NCI-H524 treated with DMSO at 0.1 percent for 48 hours (cell line): Measurements from ENCODE around the gene IL22RA1.
A peak's percentile ranks its signal among the peaks of the same experiment; 100 is the strongest.

Source experiments
- DNase-seq: peaks from one replicate; lab custom pipeline; 2025; lab: John Stamatoyannopoulos, UW

IL22RA1 gene

DNA sequence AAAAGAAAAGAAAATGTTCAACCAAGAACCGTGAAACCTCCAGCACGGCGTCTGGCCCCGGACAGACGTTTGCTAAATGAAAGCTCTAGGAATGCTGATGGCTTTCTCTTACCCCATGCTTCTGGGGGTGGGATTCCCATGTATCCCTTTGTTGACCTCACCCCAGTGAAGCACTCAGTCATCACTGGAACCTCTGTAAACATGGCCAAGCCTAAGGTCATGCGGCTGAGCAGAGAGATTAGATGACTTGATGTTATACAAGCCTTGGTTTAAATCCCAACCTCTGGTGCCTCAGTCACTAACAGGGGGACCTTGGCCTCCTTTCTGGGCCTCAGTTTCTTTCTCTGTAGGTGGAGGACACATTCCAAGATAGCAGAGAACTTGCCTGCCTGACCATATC, 28.2 kb downstream of the IL22RA1 start:
- DNase-seq: no peak

DNA sequence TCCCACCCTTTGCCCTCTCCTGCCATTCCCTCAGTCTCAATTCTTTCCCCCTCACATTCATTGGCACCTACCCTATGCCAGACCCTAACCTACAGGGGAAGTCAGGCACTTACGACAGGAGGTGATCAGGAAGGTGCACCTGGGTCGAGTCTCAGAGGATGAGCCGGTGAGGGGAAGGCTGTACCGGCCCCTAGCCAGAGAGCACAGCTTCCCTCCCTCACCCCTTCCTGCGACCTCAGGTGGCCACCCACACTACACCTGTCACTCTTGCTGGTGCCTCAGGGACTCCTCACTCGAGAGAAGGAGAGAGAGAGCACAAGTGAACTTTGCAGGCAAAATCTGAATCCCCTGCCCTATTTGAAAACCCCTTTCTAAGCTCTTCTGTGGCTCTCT, 29.3 kb downstream of the IL22RA1 start:
- no peak for DNase-seq

DNA sequence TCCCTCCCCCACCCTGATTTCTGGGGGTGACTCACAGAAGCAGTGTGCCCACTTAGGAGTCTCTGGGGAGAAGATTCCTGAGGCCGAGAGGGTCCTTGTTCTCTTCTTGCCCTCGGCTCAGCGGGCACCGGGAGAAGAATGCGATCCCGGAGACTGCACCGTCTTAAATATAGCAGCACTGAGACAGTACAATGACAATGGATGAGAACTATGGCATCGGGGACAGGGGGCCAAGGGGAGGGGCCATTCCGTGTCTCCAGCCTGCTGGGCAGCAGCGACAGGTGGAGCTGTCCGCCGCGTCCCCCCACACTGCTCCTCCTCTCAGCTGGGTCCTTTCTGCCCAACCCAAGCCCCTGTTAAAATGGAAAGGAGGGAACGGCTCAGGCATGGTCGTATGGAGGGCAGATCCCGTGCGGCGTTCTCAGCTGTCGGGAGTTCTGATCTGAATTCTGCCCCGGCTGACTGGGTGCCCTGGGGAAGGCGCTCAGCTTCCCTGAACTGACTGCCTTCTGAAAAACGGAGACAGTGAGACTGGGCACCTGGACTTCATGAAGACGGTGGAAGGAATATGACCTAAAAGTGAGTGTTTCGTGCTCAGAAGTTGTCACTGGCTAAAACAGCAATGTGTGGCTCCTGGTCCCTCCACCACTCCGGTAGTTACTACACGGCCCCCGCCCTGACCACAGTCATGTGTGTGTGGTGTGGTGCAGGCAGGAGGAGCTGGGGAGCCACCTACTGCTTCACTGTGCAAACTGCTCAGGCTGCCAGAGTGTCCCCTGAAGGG, 30.8 kb downstream of the IL22RA1 start, which contains the start of gene MYOM3:
TSS of gene MYOM3 (minus strand) at position 140 of the 784 bp plus-strand sequence. CDS start 3,499 bp downstream, outside the sequence.
- DNase-seq: peak; percentile 8

DNA sequence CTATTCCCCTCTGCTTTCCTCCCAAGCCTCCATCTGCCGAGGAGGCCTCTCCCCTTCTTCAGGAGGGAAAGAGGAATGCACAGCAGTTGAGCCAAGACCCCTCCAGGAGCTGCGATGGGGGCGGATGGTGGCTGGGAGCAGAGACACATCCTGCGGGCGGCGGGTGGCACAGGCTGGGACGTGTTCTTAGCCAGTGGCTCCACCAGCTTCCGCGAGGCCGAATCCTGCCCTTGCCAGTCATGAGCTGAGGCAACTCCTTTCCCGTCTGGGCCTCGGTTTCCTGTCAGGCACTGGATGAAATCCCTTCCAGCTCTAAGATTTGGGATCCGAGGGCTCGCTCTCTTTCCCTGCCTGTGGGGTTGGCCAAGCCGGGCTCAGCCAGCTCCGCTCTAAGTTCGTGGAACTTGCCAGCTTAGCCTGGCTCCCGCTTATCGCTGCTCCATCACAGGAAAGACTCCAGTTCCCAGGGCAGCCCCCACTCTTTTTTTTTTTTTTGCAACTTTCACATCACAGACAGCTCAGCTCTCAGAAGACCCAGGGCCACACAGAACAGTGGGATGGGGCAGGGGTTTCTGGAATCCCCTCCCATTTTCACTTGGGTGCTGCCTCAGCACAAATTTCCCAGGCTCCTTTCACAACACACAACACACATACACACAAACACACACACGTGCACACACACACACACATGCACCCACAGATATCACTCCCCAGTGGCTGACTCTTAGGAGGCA, 31.5 kb downstream of the IL22RA1 start:
- no peak for DNase-seq

DNA sequence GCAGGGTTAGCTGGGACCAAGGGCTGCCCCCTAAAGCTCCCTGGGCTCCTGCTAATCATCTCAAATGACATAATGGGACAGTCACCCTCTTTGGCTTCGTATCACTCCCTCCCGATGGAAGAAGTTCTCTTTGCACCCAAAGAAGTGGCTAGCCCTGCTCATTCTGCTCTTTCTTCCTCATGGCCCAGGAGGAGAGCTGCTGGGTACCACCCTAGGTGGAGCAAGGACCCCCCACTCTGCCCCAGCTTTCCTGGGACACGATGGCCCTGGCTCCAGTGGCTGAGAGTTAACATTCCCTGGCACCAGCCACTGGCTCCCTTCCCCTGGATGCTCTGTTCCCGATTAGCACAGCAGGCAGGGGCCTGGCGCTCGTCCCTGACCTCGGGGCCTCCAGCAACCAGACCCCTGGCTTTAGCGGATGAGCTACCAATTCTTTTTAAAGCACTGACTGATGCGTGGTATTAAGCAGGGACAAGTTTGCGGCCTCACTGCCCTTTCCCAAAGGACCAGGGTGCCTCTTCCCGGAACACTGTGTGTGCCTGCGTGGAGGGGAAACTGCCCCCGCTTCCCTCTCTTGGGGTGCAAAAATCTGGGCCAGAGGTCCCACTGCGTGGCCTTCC, 32.2 kb downstream of the IL22RA1 start:
- no peak for DNase-seq

DNA sequence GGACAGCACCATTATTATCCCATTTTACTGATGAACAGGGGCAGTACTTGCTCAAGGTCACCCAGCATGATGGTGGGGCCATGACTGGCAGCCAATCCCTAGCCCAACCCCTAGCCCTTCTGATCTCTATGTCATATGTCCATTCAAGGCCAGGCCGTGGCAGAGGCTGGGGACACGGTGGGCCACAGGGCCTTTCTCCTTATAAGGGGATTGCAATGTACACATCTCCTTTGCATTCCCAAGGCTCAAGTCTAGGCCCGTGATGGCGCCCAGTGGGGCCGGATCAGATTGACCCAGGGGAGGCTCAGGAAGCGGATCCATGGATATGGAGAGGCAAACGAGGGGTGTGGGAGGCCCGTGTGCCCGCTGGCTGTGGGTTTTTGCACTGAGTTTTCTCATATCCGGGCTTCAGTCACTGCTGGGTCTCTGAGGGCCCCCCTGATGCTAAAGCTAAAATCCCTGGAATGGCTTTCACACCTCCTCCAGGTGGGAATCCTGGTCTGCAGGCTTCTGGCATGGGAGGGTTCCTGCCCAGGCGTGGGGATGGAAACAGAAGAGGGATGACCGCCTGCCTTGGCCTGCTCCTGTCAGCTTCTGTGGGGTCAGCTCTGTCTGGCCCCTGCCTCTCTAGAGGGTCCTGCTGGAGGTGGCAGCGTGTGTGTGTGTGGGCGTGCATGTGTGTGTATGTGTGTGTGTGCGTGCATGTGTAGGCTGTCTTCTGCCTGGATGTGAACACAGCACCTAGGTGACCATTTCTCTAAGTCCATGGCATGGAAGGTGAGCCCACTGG, 33.1 kb downstream of the IL22RA1 start:
- DNase-seq: no peak

DNA sequence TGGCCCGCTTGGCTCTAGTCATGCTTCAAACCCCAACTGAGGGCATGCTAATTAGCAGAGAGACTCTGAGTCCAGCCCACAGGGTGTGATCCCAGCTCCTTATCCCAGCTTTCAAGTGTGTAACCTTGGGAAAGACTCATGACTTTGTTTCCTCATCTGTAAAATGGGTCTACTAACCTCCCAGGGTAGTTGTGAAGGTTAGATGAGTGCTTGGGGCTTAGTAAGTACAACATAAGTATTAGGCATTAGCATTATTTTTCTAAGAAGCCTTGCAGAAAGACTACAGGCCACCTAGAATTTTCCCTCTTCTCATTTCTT, 33.8 kb downstream of the IL22RA1 start:
- DNase-seq: no peak

DNA sequence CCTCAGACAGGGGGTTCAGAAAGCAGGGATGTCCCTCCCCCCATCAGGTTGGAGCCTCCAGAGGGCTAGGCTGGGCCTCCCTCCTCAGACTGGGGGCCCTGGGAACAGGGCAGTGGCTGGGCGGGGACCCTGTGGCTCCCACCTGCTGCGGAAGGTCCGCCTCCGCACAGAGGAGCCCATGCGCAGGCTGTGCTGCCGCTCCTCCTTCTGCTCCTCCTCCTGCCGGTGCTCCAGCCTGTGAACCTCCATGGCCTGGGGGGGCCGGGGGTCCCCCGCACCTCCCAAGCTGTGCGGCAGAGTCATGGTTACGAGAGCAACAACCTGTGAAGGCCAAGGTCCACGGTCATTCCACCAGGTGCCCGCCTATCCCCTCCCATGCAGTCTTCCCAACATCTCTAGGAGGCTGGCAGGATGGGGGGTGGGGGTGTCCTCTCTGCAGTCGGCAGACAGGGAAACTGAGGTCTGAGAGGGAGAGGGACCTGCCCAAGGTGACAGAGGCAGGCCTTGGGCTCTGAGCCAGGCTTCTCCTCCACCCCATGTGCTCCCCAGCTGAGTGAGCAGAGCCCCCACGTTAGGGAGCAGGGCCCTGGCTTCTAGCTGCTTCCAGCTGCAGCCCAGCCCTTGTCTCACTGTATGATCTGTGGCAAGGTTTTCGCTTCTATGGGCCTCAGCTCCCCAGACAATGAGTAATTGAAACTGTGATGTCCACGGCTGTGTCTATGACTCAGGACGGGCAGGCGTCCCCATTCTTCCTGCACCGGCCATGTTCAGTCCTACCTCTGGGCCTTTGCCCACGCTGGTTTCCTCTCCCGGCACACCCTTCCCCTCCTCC, 34.4 kb downstream of the IL22RA1 start:
- DNase-seq: no peak

DNA sequence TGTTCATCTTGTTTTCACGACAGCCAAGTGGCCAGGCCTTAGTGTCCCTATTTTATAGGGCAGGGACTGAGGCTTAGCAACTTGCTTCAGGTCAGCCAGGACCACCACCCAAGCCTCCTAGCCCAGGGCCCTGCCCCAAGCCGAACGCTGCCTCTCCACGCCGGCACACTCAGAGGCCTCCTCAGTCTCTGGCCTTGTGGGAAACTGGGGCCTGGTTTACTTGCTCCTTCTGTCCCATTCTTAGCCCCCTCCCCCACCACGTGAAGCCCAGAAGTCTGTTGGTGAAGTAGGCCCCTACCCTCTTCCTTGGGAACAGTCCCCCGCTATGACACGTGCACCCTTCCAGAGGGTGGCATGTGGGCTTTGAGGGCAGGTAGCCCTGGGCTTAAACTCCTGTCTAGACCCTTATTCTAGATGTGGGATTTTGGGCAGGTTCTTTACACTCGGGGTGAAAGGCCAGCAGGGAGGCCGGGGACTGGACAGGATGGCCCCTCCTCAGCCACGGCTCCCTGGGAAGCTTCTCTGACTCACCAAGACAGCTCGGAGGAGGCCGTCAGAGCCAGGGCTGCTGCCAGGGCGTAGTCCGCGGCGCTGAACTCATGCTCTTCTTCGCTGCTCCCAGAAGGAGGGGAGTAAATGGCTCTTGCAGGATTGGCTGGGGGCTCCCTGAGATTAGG, 35.3 kb downstream of the IL22RA1 start:
- DNase-seq: no peak

DNA sequence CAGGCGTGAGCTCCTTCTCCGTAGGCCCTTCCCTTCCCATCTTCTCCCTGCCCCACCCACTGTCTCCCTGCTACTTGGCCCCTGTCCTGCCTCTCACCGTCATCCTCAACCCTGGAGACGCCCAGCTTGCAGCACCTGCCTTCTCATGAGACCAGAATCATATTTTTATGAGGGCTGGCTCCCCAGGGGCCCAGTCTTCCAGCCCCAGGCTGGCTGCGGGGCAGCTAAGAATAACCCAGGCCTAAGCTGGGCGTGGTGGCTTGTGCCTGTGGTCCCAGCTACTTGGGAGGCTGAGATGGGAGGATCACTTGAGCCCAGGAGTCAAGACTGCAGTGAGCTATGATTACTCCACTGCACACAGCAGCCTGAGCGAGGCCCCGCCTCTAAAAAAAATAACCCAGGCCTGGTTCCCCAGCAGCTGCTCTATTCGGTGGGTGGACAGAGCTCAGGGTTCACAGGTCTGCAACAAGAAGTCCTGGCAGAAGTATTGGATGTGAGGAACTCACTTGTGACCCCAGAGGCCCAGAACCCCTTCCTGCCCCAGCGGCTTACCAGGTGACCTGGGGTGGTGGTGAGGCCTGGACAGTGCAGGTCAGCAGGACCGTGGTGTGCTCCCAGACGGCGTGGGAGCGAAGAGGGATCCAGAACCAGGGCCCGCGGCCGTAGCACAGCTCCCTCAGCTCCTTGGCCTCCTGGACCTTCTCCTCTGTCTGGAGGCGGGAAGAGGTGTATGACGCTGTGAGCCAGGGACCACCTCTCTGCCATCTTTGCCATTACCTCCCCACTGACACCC, 37.4 kb downstream of the IL22RA1 start:
- DNase-seq: no peak

DNA sequence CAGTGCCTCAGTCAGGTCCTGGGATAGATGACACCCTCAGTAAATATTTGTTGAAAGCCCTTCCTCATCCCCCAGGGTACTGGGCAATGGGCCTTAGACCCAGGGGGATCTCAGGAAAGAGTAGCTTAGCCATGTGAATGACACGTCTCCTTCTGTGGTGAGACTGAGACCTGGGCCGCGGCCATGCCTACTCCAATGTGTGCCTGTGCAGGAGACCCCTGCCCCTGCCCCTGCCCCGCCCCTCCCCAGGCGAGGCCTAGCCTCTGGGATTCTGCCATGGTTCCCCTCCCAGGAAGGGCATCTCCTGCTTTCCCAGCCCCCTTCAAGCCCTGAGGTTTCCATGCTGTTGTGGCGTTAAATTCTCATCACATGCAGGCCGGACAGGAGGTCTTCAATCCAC, 38.1 kb downstream of the IL22RA1 start:
- no peak for DNase-seq

DNA sequence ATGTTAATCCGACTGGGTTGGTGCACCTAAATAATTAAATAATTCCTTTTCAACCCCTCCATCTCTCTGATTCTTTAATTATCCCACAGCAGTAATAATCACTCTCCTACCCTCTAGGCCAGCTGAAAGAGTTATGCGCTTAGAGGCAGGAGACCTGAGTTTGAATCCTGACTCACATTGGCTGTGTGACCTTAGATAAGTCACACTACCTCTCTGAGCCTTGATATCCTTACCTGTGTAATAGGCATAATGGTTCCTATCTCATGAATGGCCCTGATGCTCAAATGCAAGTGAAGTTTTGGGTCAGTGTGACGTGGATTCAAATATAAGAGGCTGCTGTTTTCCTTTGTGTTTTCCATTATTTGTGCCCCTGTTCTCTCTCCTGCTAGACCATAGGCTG, 39.1 kb downstream of the IL22RA1 start:
- no peak for DNase-seq

DNA sequence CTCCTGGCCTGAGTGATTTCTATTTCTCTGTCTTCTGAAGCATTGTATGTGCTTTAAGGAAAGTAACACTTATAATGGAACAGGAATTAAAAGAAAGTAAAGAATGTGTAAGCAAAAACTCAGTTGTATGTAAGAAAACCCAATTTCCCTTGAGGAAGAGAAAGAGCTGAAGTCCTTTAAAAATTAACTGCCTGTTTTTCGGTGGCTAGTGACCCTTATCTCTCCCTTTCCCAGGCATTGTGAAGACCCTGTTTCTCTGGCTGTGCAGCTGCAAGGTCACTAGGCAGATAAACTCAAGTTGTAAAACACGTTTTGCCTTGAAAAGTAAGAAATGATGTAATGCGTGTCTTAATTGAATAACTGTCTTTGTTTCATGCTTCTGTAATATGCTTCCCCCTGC, 39.5 kb downstream of the IL22RA1 start:
- no peak for DNase-seq

DNA sequence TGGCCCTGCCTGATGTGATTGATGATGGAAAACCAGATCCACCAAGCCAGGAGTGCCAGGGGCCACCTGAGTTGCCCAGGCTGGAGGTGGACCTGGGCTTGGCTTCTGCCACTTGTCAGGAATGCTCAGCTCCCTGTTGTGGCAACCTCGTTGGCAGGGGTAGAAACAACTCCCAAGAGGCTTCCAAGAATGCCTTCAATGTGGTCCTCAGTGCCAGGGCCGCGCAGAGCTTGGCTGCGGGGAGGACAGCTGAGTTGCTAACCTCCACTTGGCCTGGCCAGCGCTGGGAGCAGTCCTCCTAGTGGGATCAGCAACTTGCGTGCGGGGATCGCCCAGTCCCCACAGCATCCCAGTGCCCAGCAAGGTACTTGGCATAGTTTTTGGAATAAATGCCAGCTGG, 40.0 kb downstream of the IL22RA1 start:
- DNase-seq: no peak

DNA sequence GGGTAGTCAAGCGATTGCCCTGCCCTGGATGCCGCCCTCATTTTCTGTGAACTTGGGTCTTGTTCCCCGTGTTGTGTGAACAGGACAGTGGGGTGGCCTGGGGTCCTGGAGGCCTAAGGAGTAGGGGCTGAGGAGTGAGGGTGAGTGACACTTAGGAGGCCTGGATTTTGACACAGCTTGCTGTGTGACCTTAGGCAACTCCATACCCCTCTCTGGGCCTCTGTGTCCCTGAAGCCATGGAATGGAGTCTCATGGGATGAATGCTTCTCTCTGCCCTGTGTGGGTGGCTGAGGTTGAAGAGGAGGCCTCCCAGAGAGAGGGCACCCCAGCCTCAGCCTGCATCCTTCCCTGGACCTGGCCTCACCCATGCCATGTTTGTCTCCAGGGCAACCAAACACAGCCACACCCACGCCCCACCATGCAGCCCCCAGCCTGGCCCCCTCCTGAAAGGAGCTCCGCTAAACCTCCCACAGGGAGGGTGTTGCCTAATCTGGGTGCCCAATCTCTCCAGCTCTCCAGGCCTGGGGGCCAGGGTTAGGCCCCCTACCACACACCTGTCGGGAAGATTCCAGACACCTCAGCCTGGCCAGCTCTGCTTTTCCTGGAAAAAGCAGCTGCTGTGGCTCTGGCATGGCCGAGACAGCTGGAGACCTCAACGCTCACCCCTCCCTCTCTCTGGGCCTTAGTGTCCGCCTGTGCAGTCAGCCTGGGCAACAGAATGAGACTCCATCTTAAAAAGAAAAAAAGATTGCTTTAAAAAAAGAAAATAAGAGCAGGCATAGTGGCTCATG, 40.9 kb downstream of the IL22RA1 start:
- no peak for DNase-seq

DNA sequence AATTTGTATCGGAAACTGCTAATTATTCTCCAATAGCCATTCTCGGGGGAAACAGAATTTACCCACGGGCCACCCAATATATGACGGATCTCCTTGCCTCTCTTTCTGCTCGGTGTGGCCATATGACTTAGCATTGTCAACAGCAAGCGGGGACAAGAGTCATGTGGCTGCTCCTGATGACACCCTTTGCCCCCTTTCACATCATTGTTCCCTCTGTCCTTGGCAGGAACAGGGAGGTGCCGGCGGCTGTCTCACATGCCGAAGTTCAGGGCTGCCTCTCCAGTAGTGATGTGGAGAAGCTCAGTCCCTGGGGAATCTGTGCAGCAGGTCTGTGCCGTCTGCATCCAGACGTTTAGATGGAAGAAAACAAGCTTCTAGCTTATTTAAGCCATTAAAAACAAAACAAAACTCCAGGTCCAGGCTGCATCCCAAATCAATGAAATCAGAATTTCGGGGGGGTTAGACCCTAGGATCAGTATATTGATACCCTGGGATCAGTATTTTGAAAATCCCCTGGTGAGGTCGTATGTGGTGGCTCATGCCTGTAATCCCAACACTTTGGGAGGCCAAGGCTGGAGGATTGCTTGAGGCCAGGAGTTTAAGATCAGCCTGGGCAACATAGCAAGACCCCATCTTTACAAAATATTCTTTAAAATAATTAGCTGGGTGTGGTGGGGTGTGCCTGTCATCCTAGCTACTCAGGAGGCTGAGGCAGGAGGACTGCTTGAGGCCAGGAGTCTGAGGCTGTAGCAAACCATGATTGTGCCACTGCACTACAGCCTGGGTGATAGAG, 41.8 kb downstream of the IL22RA1 start:
- DNase-seq: no peak

DNA sequence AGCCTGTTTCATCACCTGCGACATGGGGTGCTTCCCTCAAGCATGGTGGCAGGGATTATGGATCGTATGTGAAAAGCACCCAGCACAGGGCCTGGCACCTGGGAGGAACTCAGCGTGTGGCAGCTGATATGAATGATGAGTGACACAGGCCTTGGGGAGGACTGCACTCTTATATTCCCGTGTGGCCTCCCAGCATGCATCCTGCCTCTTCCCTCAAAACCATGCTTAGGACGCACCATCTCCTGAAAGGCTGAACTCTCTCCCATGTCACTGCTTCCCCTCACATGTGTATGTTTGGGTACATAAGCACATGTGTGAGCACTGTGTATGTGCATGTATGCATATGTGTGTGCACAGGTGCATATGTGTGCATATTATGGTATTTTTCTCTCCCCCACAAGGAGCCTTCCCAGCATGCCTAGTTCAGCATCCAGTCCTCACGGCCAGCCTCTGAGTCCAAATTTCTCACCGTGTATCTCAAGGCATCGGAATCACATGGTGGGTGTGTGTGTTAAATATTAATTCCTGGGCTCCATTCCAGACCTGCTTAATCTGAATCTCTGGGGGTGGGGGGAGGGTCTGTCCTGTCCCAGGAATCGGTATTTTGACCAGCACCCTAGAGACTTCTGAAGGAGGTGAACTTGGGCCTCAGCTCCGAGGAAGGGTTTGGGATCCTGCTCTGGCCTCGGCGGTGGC, 43.8 kb downstream of the IL22RA1 start:
- DNase-seq: no peak

DNA sequence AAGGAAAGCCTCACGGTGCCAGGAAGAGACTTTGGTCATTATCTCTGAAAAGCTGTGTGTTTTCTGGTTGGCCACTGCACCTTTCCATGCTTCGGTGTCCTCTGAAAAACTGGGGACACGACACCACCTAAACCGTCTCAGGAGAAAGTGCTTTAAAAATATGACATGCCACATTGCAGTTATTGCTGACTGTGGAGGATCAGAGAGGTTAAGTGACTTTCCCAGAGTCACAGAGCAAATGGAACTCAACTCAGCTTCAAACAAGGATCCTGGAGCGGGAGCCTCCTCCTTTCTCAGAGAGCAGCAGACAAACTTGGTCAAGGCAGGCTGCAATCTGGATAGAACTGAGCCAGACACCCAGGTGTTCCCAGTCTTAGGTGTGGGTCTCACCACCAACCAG, 44.8 kb downstream of the IL22RA1 start:
- no peak for DNase-seq
